Measurements from ENCODE around the gene ADAMTS17. TPM values are rescaled to one million over a fixed set of nuclear protein-coding genes. Genes with fewer than 3 reads are reported as not detected.

The ADAMTS17 gene
- total and polyA plus RNA-seq, 9 of the 15 experiments (the other 6 are each of a cell fraction or from before 2014, with no cell fraction given): 0.01 to 0.14 (median 0.07) TPM; not detected in 6

DNA sequence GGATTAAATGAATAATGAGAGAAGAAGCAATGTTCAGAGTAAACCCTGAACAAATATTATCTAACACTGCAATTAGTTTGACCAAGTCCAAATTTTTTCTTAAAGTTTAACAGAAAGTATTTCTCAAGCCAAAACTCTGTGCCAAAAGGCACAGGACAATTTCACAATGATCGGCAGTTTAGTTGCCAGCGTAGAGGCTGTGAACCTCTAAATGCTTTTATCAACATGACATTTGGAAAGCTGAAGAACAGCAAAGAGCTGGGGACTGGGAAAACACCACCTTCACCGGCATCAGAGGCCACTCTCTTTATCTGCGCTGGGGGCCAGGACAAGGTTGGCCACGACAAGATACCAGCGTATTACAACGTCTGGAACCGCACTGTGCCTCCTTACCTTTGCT, 125.6 kb downstream of the ADAMTS17 start:
- H3K4me1 ChIP-seq (replicated peaks in 1 of 2; ENCODE audit: control insufficient read depth in 2 of 2, insufficient read depth in 2 of 2, low read length in 2 of 2): no peaks in the 10 kb centered on the region
- H3K27ac ChIP-seq (ENCODE audit: extremely low read depth, low read depth, low read length): no peak overlapping the region
- H3K27me3 ChIP-seq (ENCODE audit: control insufficient read depth in 2 of 2, insufficient read depth in 2 of 2, low read length in 2 of 2): peaks cover 13 to 38% of the 10 kb centered on the region in 2 experiments
- H3K36me3 ChIP-seq (ENCODE audit: control insufficient read depth, insufficient read depth, low read length): no peaks in the 10 kb centered on the region
- H3K9ac ChIP-seq (ENCODE audit: insufficient read depth in 1 of 2, low read depth in 2 of 2, low read length in 2 of 2): no peak overlapping the region
- no peak for DNase-seq (ENCODE audit: extremely low read depth in 1 of 4, low spot score in 3 of 4)
- no peak for ATAC-seq
- H3K79me2 ChIP-seq (ENCODE audit: control insufficient read depth, insufficient read depth, low read length): no peaks in the 10 kb centered on the region
- intact Hi-C loops (cut with micrococcal nuclease): no loop called here
- CTCF ChIA-PET (ENCODE audit: low intra/inter-chr PET ratio): no interaction called here
- no peak overlapping the region for H3K4me2 ChIP-seq (ENCODE audit: insufficient read depth, low read length)
- POLR2A ChIA-PET: interaction anchor here (1.1 kb wide), 1 partner anchor 9 kb away, joined by 3 read pairs; no protein-coding TSS in a partner anchor
- H4K20me1 ChIP-seq (replicated peaks; ENCODE audit: control insufficient read depth, insufficient read depth, low read length): no peaks in the 10 kb centered on the region
- WGBS (ENCODE audit: insufficient coverage, low coverage, missing lambda C conversion rate): 2% methylated on average over 8 of the region's 8 CpGs
- H3K9me1 ChIP-seq (ENCODE audit: control insufficient read depth, insufficient read depth, low read length): no peaks in the 10 kb centered on the region
- TF ChIP-seq BACH1 (tag; IDR thresholded peaks at IDR 0.05) (no peak), DDX20 (tag; IDR thresholded peaks at IDR 0.05; ENCODE audit: low read depth) (no peak), CBFB (CRISPR knock-in tag; IDR thresholded peaks at IDR 0.05) (no peak), NFYB (IDR thresholded peaks at IDR 0.05; ENCODE audit: extremely low read depth, insufficient read length) (no peak), ZFPM2 (CRISPR knock-in tag; IDR thresholded peaks at IDR 0.05) (no peak), RBFOX2 (IDR thresholded peaks at IDR 0.05; ENCODE audit: low read depth, low read length) (no peak), ZNF133 (CRISPR knock-in tag; IDR thresholded peaks at IDR 0.05) (no peak), TFAM (CRISPR knock-in tag; conservative IDR thresholded peaks at IDR 0.05) (no peak), HCFC1 (IDR thresholded peaks at IDR 0.05; ENCODE audit: low read depth, low read length) (no peak), PYGO2 (tag; IDR thresholded peaks at IDR 0.05) (no peak), CCAR2 (IDR thresholded peaks at IDR 0.05; ENCODE audit: low read depth, low read length) (no peak), HDAC6 (IDR thresholded peaks at IDR 0.05; ENCODE audit: low read depth, low read length) (no peak), ZNF830 (CRISPR knock-in tag; IDR thresholded peaks at IDR 0.05) (no peak), XRCC5 (IDR thresholded peaks at IDR 0.05; ENCODE audit: low read depth, low read length) (no peak), POLR2AphosphoS5 (IDR thresholded peaks at IDR 0.05; ENCODE audit: control insufficient read depth, insufficient read depth, low read depth, low read length) (no peak), HDAC2 (IDR thresholded peaks at IDR 0.05) (no peak)
- TF ChIP-seq, protein P1, sequence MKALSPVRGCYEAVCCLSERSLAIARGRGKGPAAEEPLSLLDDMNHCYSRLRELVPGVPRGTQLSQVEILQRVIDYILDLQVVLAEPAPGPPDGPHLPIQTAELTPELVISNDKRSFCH (CRISPR knock-in tag; IDR thresholded peaks at IDR 0.05): no peak
- TF ChIP-seq, protein P1 (tag; IDR thresholded peaks at IDR 0.05): no peak
- TF ChIP-seq, protein P2, sequence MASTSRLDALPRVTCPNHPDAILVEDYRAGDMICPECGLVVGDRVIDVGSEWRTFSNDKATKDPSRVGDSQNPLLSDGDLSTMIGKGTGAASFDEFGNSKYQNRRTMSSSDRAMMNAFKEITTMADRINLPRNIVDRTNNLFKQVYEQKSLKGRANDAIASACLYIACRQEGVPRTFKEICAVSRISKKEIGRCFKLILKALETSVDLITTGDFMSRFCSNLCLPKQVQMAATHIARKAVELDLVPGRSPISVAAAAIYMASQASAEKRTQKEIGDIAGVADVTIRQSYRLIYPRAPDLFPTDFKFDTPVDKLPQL (IDR thresholded peaks at IDR 0.05; ENCODE audit: extremely low read depth, insufficient read length): no peak
- TF ChIP-seq, protein P3, sequence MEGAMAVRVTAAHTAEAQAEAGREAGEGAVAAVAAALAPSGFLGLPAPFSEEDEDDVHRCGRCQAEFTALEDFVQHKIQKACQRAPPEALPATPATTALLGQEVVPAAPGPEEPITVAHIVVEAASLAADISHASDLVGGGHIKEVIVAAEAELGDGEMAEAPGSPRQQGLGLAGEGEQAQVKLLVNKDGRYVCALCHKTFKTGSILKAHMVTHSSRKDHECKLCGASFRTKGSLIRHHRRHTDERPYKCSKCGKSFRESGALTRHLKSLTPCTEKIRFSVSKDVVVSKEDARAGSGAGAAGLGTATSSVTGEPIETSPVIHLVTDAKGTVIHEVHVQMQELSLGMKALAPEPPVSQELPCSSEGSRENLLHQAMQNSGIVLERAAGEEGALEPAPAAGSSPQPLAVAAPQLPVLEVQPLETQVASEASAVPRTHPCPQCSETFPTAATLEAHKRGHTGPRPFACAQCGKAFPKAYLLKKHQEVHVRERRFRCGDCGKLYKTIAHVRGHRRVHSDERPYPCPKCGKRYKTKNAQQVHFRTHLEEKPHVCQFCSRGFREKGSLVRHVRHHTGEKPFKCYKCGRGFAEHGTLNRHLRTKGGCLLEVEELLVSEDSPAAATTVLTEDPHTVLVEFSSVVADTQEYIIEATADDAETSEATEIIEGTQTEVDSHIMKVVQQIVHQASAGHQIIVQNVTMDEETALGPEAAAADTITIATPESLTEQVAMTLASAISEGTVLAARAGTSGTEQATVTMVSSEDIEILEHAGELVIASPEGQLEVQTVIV (CRISPR knock-in tag; IDR thresholded peaks at IDR 0.05; ENCODE audit: borderline replicate concordance): no peak
- FAIRE-seq: no peak
- H3K4me3 ChIP-seq: no peak overlapping the region
- no peaks in the 10 kb centered on the region for H3K9me3 ChIP-seq (replicated peaks; ENCODE audit: control insufficient read depth, insufficient read depth, low read depth, low read length)
- in situ Hi-C loops (cut with MboI): no loop called here
- no peak overlapping the region for H2AFZ ChIP-seq (ENCODE audit: low read depth, low read length)
- no TSS peak for BruUV-seq (replicated peaks)
